Right forelimb (tissue), 1 donor: ENCODE data around the gene TTC14.
A peak's percentile ranks its signal among the peaks of the same experiment; 100 is the strongest.
"Not testable (repeated sequence)": the region's sequence is repeated elsewhere in the genome, so short reads cannot be mapped to it uniquely, and the experiment has no call there.

ENCODE experiments used
- DNase-seq: peaks from one replicate; pipeline ENCODE4 v3.0.0-alpha.2; 2018

Gene TTC14

GRCh38 chr3:180601688-180602666 lies at the start of gene TTC14:
Gene TTC14, plus strand, starts transcription at chr3:180602163. Its CDS starts 99 bp downstream, at chr3:180602262.
- DNase-seq = peak; percentile 94

GRCh38 chr3:180563406-180563805 lies 38.6 kb upstream of the TTC14 start:
- no peak for DNase-seq

GRCh38 chr3:180564676-180565075 lies 37.3 kb upstream of the TTC14 start:
- DNase-seq = no peak

- DNase-seq = no peak
These were observed 31.7 kb upstream of the TTC14 start for GRCh38 chr3:180570238-180570637.

- no peak for DNase-seq
These were observed 29.9 kb upstream of the TTC14 start for GRCh38 chr3:180571831-180572598.

- DNase-seq = no peak
These were observed 26.4 kb upstream of the TTC14 start for GRCh38 chr3:180575571-180575970.

- DNase-seq = no peak
These were observed 21.0 kb upstream of the TTC14 start for GRCh38 chr3:180580934-180581333.

- no peak for DNase-seq
These were observed 11.6 kb upstream of the TTC14 start for GRCh38 chr3:180590396-180590795.

GRCh38 chr3:180593631-180594030 lies 8.3 kb upstream of the TTC14 start:
- DNase-seq = not testable (repeated sequence)

GRCh38 chr3:180594631-180595558 lies 7.1 kb upstream of the TTC14 start:
- no peak for DNase-seq

- DNase-seq = no peak
These were observed 6.4 kb upstream of the TTC14 start for GRCh38 chr3:180595559-180595935.

- DNase-seq = no peak
These were observed 1.5 kb upstream of the TTC14 start for GRCh38 chr3:180600473-180600872.

GRCh38 chr3:180611006-180611405 lies 9.0 kb downstream of the TTC14 start:
- no peak for DNase-seq

- DNase-seq = no peak
These were observed 10.4 kb downstream of the TTC14 start for GRCh38 chr3:180612364-180612763.

GRCh38 chr3:180615954-180616353 lies 14.0 kb downstream of the TTC14 start:
- no peak for DNase-seq

- DNase-seq = no peak
These were observed 15.1 kb downstream of the TTC14 start for GRCh38 chr3:180617049-180617448.

GRCh38 chr3:180618563-180618962 lies 16.6 kb downstream of the TTC14 start:
- not testable (repeated sequence) for DNase-seq

GRCh38 chr3:180619723-180620122 lies 17.8 kb downstream of the TTC14 start:
- DNase-seq = no peak

- DNase-seq = no peak
These were observed 22.8 kb downstream of the TTC14 start for GRCh38 chr3:180624714-180625113.

- no peak for DNase-seq
These were observed 24.9 kb downstream of the TTC14 start for GRCh38 chr3:180626844-180627243.

- DNase-seq = no peak
These were observed 28.4 kb downstream of the TTC14 start for GRCh38 chr3:180630371-180630770.

GRCh38 chr3:180631317-180631716 lies 29.4 kb downstream of the TTC14 start:
- no peak for DNase-seq

GRCh38 chr3:180633722-180634121 lies 31.8 kb downstream of the TTC14 start:
- DNase-seq = no peak
